ENCODE measurements around the gene SLC9A5.

Gene SLC9A5

GRCh38 chr16:67206129-67206837 lies 42.5 kb upstream of the SLC9A5 start:
- no peak for TF ChIP-seq Cebpa-rat (IDR thresholded peaks at IDR 0.05)
- no peak overlapping the region for H3K4me3 ChIP-seq
- peaks cover 7% of the 10 kb centered on the region for H4K20me1 ChIP-seq
- no peak overlapping the region for H3K4me2 ChIP-seq
- no peaks in the 10 kb centered on the region for H3K27me3 ChIP-seq
- no peaks in the 10 kb centered on the region for H3K9me3 ChIP-seq
- H3K27ac ChIP-seq = no peak overlapping the region
- H3K9ac ChIP-seq = no peak overlapping the region
- 0 out of 2 replicates have a peak, but pooled peaks cover 3% of the 10 kb centered on the region for H3K4me1 ChIP-seq
- H3K36me3 ChIP-seq = peaks cover 60% of the 10 kb centered on the region

GRCh38 chr16:67206838-67207248 lies 41.9 kb upstream of the SLC9A5 start:
- 0 out of 2 replicates have a peak, but pooled peaks cover 3% of the 10 kb centered on the region for H3K4me1 ChIP-seq
- TF ChIP-seq Cebpa-rat (IDR thresholded peaks at IDR 0.05) = no peak
- H3K36me3 ChIP-seq = peaks cover 54% of the 10 kb centered on the region
- no peak overlapping the region for H3K4me2 ChIP-seq
- no peaks in the 10 kb centered on the region for H3K9me3 ChIP-seq
- H3K27ac ChIP-seq = no peak overlapping the region
- H3K9ac ChIP-seq = no peak overlapping the region
- H3K27me3 ChIP-seq = no peaks in the 10 kb centered on the region
- H4K20me1 ChIP-seq = peaks cover 7% of the 10 kb centered on the region
- H3K4me3 ChIP-seq = no peak overlapping the region

GRCh38 chr16:67207249-67208091 lies 41.3 kb upstream of the SLC9A5 start:
- H3K4me3 ChIP-seq = no peak overlapping the region
- H4K20me1 ChIP-seq = peaks cover 7% of the 10 kb centered on the region
- H3K9me3 ChIP-seq = no peaks in the 10 kb centered on the region
- no peak for TF ChIP-seq Cebpa-rat (IDR thresholded peaks at IDR 0.05)
- 0 out of 2 replicates have a peak, but pooled peaks cover 3% of the 10 kb centered on the region for H3K4me1 ChIP-seq
- H3K36me3 ChIP-seq = peaks cover 48% of the 10 kb centered on the region
- no peaks in the 10 kb centered on the region for H3K27me3 ChIP-seq
- no peak overlapping the region for H3K27ac ChIP-seq
- no peak overlapping the region for H3K9ac ChIP-seq
- H3K4me2 ChIP-seq = no peak overlapping the region

GRCh38 chr16:67208154-67208896 lies 40.5 kb upstream of the SLC9A5 start:
- Histone ChIP-seq H3K9ac (no peak overlapping the region), H3K4me1 (0 out of 2 replicates have a peak, but pooled peaks cover 3% of the 10 kb centered on the region), H3K4me2 (no peak overlapping the region), H3K4me3 (no peak overlapping the region), H4K20me1 (peaks cover 7% of the 10 kb centered on the region), H3K9me3 (no peaks in the 10 kb centered on the region), H3K36me3 (peaks cover 39% of the 10 kb centered on the region), H3K27ac (no peak overlapping the region), H3K27me3 (no peaks in the 10 kb centered on the region)
- no peak for TF ChIP-seq Cebpa-rat (IDR thresholded peaks at IDR 0.05)

GRCh38 chr16:67209565-67209964 lies 39.2 kb upstream of the SLC9A5 start:
- Histone ChIP-seq H3K9ac (no peak overlapping the region), H3K27me3 (no peaks in the 10 kb centered on the region), H3K36me3 (peaks cover 27% of the 10 kb centered on the region), H3K27ac (no peak overlapping the region), H4K20me1 (no peaks in the 10 kb centered on the region), H3K4me3 (no peak overlapping the region), H3K4me1 (0 out of 2 replicates have a peak, but pooled peaks cover 3% of the 10 kb centered on the region), H3K4me2 (no peak overlapping the region), H3K9me3 (no peaks in the 10 kb centered on the region)
- no peak for TF ChIP-seq Cebpa-rat (IDR thresholded peaks at IDR 0.05)

- no peaks in the 10 kb centered on the region for H3K27me3 ChIP-seq
These were observed 38.5 kb upstream of the SLC9A5 start for GRCh38 chr16:67210069-67210937.

GRCh38 chr16:67211674-67212073 lies 37.1 kb upstream of the SLC9A5 start:
- Histone ChIP-seq H3K27me3 (no peaks in the 10 kb centered on the region), H3K9ac (no peak overlapping the region), H3K4me2 (no peak overlapping the region), H3K9me3 (no peaks in the 10 kb centered on the region), H4K20me1 (no peaks in the 10 kb centered on the region), H3K4me3 (no peak overlapping the region), H3K27ac (no peak overlapping the region), H3K36me3 (peaks cover 10% of the 10 kb centered on the region; the same call in 1 of the 2 replicates), H3K4me1 (peaks cover 16% of the 10 kb centered on the region)
- no peak for TF ChIP-seq Cebpa-rat (IDR thresholded peaks at IDR 0.05)

More at GRCh38 chr16:67210069-67210937, 38.5 kb upstream of the SLC9A5 start:
- Histone ChIP-seq H3K9ac (no peak overlapping the region), H3K9me3 (no peaks in the 10 kb centered on the region), H3K4me3 (no peak overlapping the region), H3K36me3 (peaks cover 23% of the 10 kb centered on the region), H3K4me2 (no peak overlapping the region), H3K4me1 (0 out of 2 replicates have a peak, but pooled peaks cover 3% of the 10 kb centered on the region), H4K20me1 (no peaks in the 10 kb centered on the region), H3K27ac (no peak overlapping the region)
- no peak for TF ChIP-seq Cebpa-rat (IDR thresholded peaks at IDR 0.05)

- H4K20me1 ChIP-seq = no peaks in the 10 kb centered on the region
- H3K4me3 ChIP-seq = no peak overlapping the region
- no peak overlapping the region for H3K4me2 ChIP-seq
- no peak overlapping the region for H3K9ac ChIP-seq
- H3K9me3 ChIP-seq = no peaks in the 10 kb centered on the region
- peaks cover 27% of the 10 kb centered on the region for H3K4me1 ChIP-seq
- TF ChIP-seq Cebpa-rat (IDR thresholded peaks at IDR 0.05) = no peak
- peaks cover 1% of the 10 kb centered on the region; the same call in 1 of the 2 replicates for H3K36me3 ChIP-seq
- H3K27ac ChIP-seq = no peak overlapping the region
- no peaks in the 10 kb centered on the region for H3K27me3 ChIP-seq
These were observed 36.0 kb upstream of the SLC9A5 start for GRCh38 chr16:67212766-67213165.
